Activated naive CD8-positive, alpha-beta T cell treated with anti-CD3 and anti-CD28 coated beads, Interleukin-2, amount 10 ng/mL, durations not matched to agents 7 days and 5 days (primary cell): ENCODE results near the gene SPSB1. TPM values are rescaled to one million over a fixed set of nuclear protein-coding genes. Genes with fewer than 3 reads are reported as not detected.

Experiments
- ATAC-seq: fragments of 150-1000 bp; cut with Tn5 transposase; one replicate; pipeline ENCODE4 v1.10.0; 2021; ENCODE audit warnings: low read depth, moderate library complexity
- POLR2A ChIA-PET: fragments of 350-600 bp; sonication (Branson Sonifier 250); formaldehyde crosslinking; loops from one replicate; lab custom pipeline; 2021; ENCODE audit warnings: antibody characterized with exemption; lab: Charles Lee
- DNase-seq: peaks from one replicate; pipeline ENCODE4 v3.0.0; 2021
- H3K27ac Mint-ChIP-seq: one replicate; pipeline ENCODE4 v1.8.0; 2022; ENCODE audit warnings: mild to moderate bottlenecking, mixed read lengths
- H3K27me3 Mint-ChIP-seq: one replicate; pipeline ENCODE4 v1.8.0; 2022; ENCODE audit warnings: mild to moderate bottlenecking, moderate library complexity, mixed read lengths
- H3K36me3 Mint-ChIP-seq: one replicate; pipeline ENCODE4 v1.8.0; 2021; ENCODE audit warnings: mild to moderate bottlenecking, mixed read lengths
- H3K4me1 Mint-ChIP-seq: one replicate; pipeline ENCODE4 v1.8.0; 2021; ENCODE audit warnings: mixed read lengths
- H3K4me3 Mint-ChIP-seq: one replicate; pipeline ENCODE4 v1.8.0; 2022; ENCODE audit warnings: mild to moderate bottlenecking, moderate library complexity, mixed read lengths
- H3K9me3 Mint-ChIP-seq: one replicate; pipeline ENCODE4 v1.8.0; 2021; ENCODE audit warnings: mixed read lengths
- total RNA-seq, 2 experiments: library from RNA; stranded (reverse); gene quantifications; one replicate each; pipeline ENCODE4 v1.2.3, GENCODE V29; 2021

SPSB1 gene
- total RNA-seq, 2 experiments from 2014 or later, result 1.6 TPM

- ATAC-seq (no peak), DNase-seq (no peak)
- POLR2A ChIA-PET, result no interaction called here
- no peaks in the 10 kb centered on the region for H3K9me3 Mint-ChIP-seq
- peaks cover 5% of the 10 kb centered on the region for H3K4me1 Mint-ChIP-seq
- peaks cover 3% of the 10 kb centered on the region for H3K27me3 Mint-ChIP-seq
- H3K36me3 Mint-ChIP-seq, result no peaks in the 10 kb centered on the region
- H3K27ac Mint-ChIP-seq, result no peak overlapping the region
- no peak overlapping the region for H3K4me3 Mint-ChIP-seq
Measured at GRCh38 chr1:9402717-9403225, 110.1 kb downstream of the SPSB1 start.

DNA sequence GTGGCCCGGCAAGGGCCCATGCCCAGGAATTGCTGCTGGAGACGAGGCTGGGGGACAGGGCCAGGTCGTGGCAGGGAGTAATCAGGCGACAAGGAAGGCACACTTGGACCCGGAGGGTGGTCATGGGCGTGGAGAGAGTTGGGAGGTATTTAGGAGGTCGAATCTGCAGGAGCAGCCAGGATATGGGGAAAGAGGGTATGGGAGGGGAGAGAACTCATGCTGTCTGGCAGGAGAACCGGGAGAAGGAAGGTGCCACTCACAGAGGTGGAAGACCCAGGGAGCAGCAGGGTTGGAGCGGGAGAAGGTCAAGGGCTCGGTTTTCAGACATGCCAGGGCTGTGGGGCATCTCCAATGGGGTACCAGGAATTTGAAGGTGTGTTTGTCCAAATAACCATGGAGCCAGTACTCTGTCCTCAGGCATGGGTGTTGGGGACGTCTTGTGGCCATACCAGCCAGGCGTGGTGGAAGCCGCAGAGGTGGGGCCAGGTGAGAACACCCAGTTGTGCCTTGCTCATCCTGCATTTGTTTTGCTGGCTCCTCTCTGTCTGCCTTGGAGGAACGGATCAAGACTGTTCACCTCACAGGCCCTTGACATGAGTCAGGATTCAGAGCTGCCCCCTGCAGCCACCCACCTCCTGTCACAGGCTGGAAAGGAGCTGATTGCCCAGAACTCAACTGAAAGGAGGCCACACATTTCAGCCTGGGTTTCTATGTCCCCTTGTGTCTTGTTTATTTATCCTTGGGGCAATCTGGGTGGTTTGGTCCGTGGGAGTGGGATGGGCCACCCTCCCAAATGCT, 111.6 kb downstream of the SPSB1 start:
- Mint-ChIP-seq H3K36me3 (no peaks in the 10 kb centered on the region), H3K9me3 (no peaks in the 10 kb centered on the region), H3K4me1 (peaks cover 3% of the 10 kb centered on the region), H3K27ac (no peak overlapping the region), H3K4me3 (no peak overlapping the region), H3K27me3 (peaks cover 9% of the 10 kb centered on the region)
- DNase-seq (no peak), ATAC-seq (no peak)
- POLR2A ChIA-PET, result no interaction called here

DNA sequence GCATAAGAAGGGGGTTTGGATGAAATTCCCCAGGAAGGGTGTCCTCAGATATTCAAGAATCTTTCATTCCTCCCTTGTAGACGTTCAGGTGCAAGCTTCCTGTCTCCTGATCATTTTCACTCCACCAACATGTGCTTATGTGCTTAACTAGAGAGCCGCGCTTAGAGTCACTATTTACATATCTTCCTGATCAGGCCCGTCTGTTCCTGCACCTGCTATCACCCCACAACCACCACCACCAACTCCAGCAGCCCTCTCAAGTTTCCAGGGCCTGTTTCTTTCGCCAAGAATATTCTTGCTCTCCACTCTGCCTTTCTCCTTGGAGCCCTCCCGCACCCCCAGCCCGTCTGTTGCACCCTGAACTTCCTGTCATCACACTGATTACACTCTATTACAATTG, 113.4 kb downstream of the SPSB1 start:
- Mint-ChIP-seq H3K4me3 (no peak overlapping the region), H3K27ac (no peak overlapping the region), H3K36me3 (peaks cover 4% of the 10 kb centered on the region), H3K4me1 (peaks cover 3% of the 10 kb centered on the region), H3K9me3 (peaks cover 3% of the 10 kb centered on the region), H3K27me3 (peaks cover 9% of the 10 kb centered on the region)
- no peak for DNase-seq
- POLR2A ChIA-PET, result no interaction called here
- no peak for ATAC-seq

- Mint-ChIP-seq H3K9me3 (peaks cover 4% of the 10 kb centered on the region), H3K27ac (peak overlapping the region; percentile 95), H3K4me3 (peak overlapping the region; percentile 72), H3K27me3 (peaks cover 15% of the 10 kb centered on the region), H3K4me1 (peaks cover 21% of the 10 kb centered on the region), H3K36me3 (peaks cover 6% of the 10 kb centered on the region)
- POLR2A ChIA-PET, result interaction anchor here (0.8 kb wide), 1 partner anchor 15 kb away, joined by 3 read pairs; no protein-coding TSS in a partner anchor
- peak; percentile 43 for ATAC-seq
- DNase-seq, result no peak
Measured at GRCh38 chr1:9410737-9411297, 118.1 kb downstream of the SPSB1 start.

DNA sequence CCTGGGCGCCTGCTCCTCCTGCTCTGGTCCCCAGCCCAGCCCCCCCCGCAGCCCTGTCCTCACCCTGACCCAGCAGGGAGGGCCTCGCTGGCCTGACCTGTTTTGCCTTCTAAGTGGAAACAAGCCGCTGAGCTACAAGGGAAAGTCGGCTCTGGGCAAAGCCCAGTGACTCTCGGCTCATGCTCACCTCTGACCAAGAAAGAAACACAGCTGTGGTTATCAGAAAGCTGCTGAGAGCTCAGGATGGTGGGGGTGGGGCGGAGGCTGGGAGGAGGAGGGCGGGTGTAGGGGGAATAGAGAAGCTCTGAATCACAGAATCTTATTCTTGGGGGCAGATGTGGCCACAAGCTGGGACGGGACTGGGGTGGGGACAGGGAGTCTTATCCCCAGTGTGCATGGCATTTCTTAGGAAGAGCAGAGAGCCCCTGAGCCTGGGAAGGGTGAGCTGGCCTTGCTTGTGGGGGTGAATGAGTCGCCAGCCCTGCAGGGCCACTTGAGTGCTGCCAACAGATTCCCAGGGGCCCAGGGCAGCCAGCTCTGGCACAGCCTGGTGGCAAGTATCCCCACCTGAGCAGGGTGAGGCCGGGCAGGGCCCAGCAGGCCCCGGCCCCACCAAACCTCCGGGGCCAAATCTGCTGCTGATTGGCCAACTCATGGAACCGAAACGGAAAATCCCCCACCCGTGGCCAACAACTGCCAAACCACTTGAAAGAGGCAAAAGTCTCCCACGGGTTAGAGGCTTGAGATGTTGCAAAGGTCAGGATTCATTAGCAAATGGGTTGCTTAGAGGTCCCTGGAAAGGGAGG, 120.6 kb downstream of the SPSB1 start:
- ATAC-seq (peak; percentile 58), DNase-seq (peak; percentile 54)
- Mint-ChIP-seq H3K4me3 (peak overlapping the region; percentile 37), H3K36me3 (peaks cover 6% of the 10 kb centered on the region), H3K27me3 (peaks cover 33% of the 10 kb centered on the region), H3K4me1 (peaks cover 32% of the 10 kb centered on the region), H3K9me3 (peaks cover 4% of the 10 kb centered on the region), H3K27ac (no peak overlapping the region)
- POLR2A ChIA-PET, result interaction anchor here (1.3 kb wide), 1 partner anchor 13 kb away, joined by 6 read pairs; no protein-coding TSS in a partner anchor

- DNase-seq, result no peak
- Mint-ChIP-seq H3K4me3 (peak overlapping the region; percentile 37), H3K36me3 (peaks cover 6% of the 10 kb centered on the region), H3K27ac (no peak overlapping the region), H3K9me3 (peaks cover 4% of the 10 kb centered on the region), H3K27me3 (peaks cover 33% of the 10 kb centered on the region), H3K4me1 (peaks cover 32% of the 10 kb centered on the region)
- POLR2A ChIA-PET, result no interaction called here
- no peak for ATAC-seq
Measured at GRCh38 chr1:9413877-9414213, 121.2 kb downstream of the SPSB1 start.

DNA sequence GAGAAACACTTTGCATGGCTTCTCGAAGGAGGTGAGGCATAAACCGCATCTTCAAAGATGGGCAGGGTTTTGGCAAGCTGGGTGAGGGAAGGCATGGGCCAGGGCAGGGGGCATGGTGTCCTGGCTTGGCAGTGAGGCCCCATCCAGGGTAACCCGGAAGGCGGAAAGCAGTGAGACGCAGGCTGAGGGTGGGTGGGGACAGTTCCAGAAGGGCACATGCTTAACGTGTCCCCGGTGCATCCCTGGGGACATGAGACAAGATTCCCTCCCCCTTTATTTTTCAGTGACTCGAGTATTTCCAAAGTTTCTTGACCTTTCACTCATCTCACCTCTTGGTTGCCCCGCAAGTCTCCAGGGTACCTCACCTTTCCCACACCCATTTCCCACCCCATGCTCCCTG, 123.8 kb downstream of the SPSB1 start:
- Mint-ChIP-seq H3K36me3 (no peaks in the 10 kb centered on the region), H3K4me3 (no peak overlapping the region), H3K4me1 (peaks cover 34% of the 10 kb centered on the region), H3K9me3 (no peaks in the 10 kb centered on the region), H3K27ac (no peak overlapping the region), H3K27me3 (peaks cover 50% of the 10 kb centered on the region)
- ATAC-seq (no peak), DNase-seq (no peak)
- POLR2A ChIA-PET, result no interaction called here

GRCh38 chr1:9416918-9417500, 124.3 kb downstream of the SPSB1 start:
- DNase-seq, result no peak
- POLR2A ChIA-PET, result no interaction called here
- H3K27ac Mint-ChIP-seq, result no peak overlapping the region
- no peaks in the 10 kb centered on the region for H3K36me3 Mint-ChIP-seq
- peaks cover 30% of the 10 kb centered on the region for H3K4me1 Mint-ChIP-seq
- no peaks in the 10 kb centered on the region for H3K9me3 Mint-ChIP-seq
- H3K27me3 Mint-ChIP-seq, result peaks cover 54% of the 10 kb centered on the region
- H3K4me3 Mint-ChIP-seq, result no peak overlapping the region
- no peak for ATAC-seq

- no peak overlapping the region for H3K27ac Mint-ChIP-seq
- no peaks in the 10 kb centered on the region for H3K9me3 Mint-ChIP-seq
- H3K4me3 Mint-ChIP-seq, result no peak overlapping the region
- H3K27me3 Mint-ChIP-seq, result peaks cover 61% of the 10 kb centered on the region
- H3K4me1 Mint-ChIP-seq, result peaks cover 28% of the 10 kb centered on the region
- ATAC-seq (no peak), DNase-seq (no peak)
- POLR2A ChIA-PET, result no interaction called here
- no peaks in the 10 kb centered on the region for H3K36me3 Mint-ChIP-seq
Measured at GRCh38 chr1:9417695-9418094, 125.0 kb downstream of the SPSB1 start.

GRCh38 chr1:9418851-9419250, 126.2 kb downstream of the SPSB1 start:
- ATAC-seq (no peak), DNase-seq (no peak)
- H3K27ac Mint-ChIP-seq, result no peak overlapping the region
- peaks cover 72% of the 10 kb centered on the region for H3K27me3 Mint-ChIP-seq
- no peak overlapping the region for H3K4me3 Mint-ChIP-seq
- H3K4me1 Mint-ChIP-seq, result peaks cover 20% of the 10 kb centered on the region
- no peaks in the 10 kb centered on the region for H3K36me3 Mint-ChIP-seq
- POLR2A ChIA-PET, result no interaction called here
- no peaks in the 10 kb centered on the region for H3K9me3 Mint-ChIP-seq

Other genes starting within 250 kb of the SPSB1 start
- not detected for gene SLC2A5, start 223.3 kb upstream of the SPSB1 start, total RNA-seq
- gene GPR157, start 163.8 kb upstream of the SPSB1 start, total RNA-seq, result 1 to 10 TPM; 3.1 to 3.3 TPM
- gene H6PD, start 58.1 kb upstream of the SPSB1 start, total RNA-seq, result 10 to 100 TPM; 15.3 to 15.9 TPM
- gene SLC25A33, start 246.6 kb downstream of the SPSB1 start, total RNA-seq, result 1 to 10 TPM; 3.3 to 3.9 TPM